Cardiac fibroblast (primary cell): ENCODE data around the gene KIRREL3.
A peak's percentile ranks its signal among the peaks of the same experiment; 100 is the strongest.

Experiments
- DNase-seq, 2 donors: peaks; one replicate each; pipeline versions ENCODE4 v3.0.0 to v3.0.0-alpha.2; 2010; ENCODE audit warnings: low read depth in 2 of 2
- H3K4me3 ChIP-seq, 2 donors: replicated peaks in 1 of 2; 1 replicate in 1 of 2; 2 replicates in 1 of 2; pipeline ENCODE4 v1.5.1; 2011; ENCODE audit warnings: low read depth in 2 of 2, low read length in 2 of 2, mild to moderate bottlenecking in 2 of 2, moderate library complexity in 1 of 2
- CTCF ChIP-seq: IDR thresholded peaks from one replicate; pipeline ENCODE4 v1.5.1; 2011; ENCODE audit warnings: low read depth, mild to moderate bottlenecking, low read length, inconsistent platforms

KIRREL3 gene

GRCh38 chr11:126440792-126441514 is 559.6 kb downstream of the KIRREL3 start:
- TF ChIP-seq CTCF, result peak; percentile 84
- no peak overlapping the region for H3K4me3 ChIP-seq
- peak; percentile 74 to 82 for DNase-seq

- no peak for TF ChIP-seq CTCF
- no peak for DNase-seq
- no peak overlapping the region for H3K4me3 ChIP-seq
These were observed 560.3 kb downstream of the KIRREL3 start for GRCh38 chr11:126440276-126440675.

GRCh38 chr11:126438691-126439090 is 561.9 kb downstream of the KIRREL3 start:
- H3K4me3 ChIP-seq, result no peak overlapping the region
- no peak for DNase-seq

GRCh38 chr11:126438272-126438671 is 562.3 kb downstream of the KIRREL3 start:
- TF ChIP-seq CTCF, result no peak
- no peak overlapping the region for H3K4me3 ChIP-seq
- DNase-seq, result peak; percentile 3 to 51

More at GRCh38 chr11:126438691-126439090, 561.9 kb downstream of the KIRREL3 start:
- TF ChIP-seq CTCF, result no peak

GRCh38 chr11:126437731-126438130 is 562.8 kb downstream of the KIRREL3 start:
- H3K4me3 ChIP-seq, result no peak overlapping the region
- no peak for DNase-seq
- no peak for TF ChIP-seq CTCF

GRCh38 chr11:126436209-126436755 is 564.3 kb downstream of the KIRREL3 start:
- no peak for TF ChIP-seq CTCF
- DNase-seq, result no peak
- no peak overlapping the region for H3K4me3 ChIP-seq

GRCh38 chr11:126434950-126435335 is 565.6 kb downstream of the KIRREL3 start:
- no peak for DNase-seq
- H3K4me3 ChIP-seq, result no peak overlapping the region
- TF ChIP-seq CTCF, result no peak
